ENCODE measurements around the gene ST3GAL2.

DNA sequence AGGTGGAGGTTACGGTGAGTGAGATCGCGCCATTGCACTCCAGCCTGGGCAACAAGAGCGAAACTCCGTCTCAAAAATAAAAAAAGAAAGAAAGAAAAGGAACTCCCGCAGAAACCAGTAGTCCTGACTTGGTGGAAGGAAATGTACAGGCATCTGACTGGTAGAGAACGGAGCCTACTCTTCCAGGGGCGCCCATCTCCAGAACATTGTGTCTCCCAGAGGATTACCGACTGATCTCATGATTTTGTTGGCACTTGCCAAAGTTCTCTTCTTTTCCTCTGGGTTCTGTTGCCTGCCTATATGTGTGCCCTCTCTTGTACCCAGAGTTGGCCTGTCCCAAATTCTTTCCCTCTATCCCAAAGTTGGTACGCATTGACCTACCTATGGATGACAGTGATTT, 68.0 kb downstream of the ST3GAL2 start:
- TF ChIP-seq, protein P1, sequence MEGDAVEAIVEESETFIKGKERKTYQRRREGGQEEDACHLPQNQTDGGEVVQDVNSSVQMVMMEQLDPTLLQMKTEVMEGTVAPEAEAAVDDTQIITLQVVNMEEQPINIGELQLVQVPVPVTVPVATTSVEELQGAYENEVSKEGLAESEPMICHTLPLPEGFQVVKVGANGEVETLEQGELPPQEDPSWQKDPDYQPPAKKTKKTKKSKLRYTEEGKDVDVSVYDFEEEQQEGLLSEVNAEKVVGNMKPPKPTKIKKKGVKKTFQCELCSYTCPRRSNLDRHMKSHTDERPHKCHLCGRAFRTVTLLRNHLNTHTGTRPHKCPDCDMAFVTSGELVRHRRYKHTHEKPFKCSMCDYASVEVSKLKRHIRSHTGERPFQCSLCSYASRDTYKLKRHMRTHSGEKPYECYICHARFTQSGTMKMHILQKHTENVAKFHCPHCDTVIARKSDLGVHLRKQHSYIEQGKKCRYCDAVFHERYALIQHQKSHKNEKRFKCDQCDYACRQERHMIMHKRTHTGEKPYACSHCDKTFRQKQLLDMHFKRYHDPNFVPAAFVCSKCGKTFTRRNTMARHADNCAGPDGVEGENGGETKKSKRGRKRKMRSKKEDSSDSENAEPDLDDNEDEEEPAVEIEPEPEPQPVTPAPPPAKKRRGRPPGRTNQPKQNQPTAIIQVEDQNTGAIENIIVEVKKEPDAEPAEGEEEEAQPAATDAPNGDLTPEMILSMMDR (IDR thresholded peaks at IDR 0.05 in 2 of 3, conservative IDR thresholded peaks at IDR 0.05 in 1 of 3; ENCODE audit: control insufficient read depth in 2 of 3, extremely low read depth in 1 of 3, insufficient read depth in 1 of 3, low read depth in 3 of 3, low read length in 3 of 3), result no peak
- no peak for TF ChIP-seq POLR2A (IDR thresholded peaks at IDR 0.05; ENCODE audit: low read depth, low read length)

All from GM12878 (cell line).